Muscle of back (tissue), 11 donors: ENCODE data around the gene RPTOR. TPM values are rescaled to one million over a fixed set of nuclear protein-coding genes. Genes with fewer than 3 reads are reported as not detected.
"Not testable (repeated sequence)": the region's sequence is repeated elsewhere in the genome, so short reads cannot be mapped to it uniquely, and the experiment has no call there.

Experiments used
- DNase-seq, 3 donors: peaks; one replicate each; pipeline versions ENCODE4 v3.0.0 to v3.0.0-alpha.2; 2013
- polyA plus RNA-seq, 10 donors: library from polyadenylated mRNA; unstranded; fragments of 120-200 nt; gene quantifications; one replicate each; pipeline ENCODE4 v1.2.1, GENCODE V29; 2013; ENCODE audit not compliant: insufficient read length in 10 of 10

RPTOR gene
- polyA plus RNA-seq, 10 donors, result 18.8 to 24.3 (median 21.2) TPM

GRCh38 chr17:80538484-80538883 lies 6.2 kb upstream of the RPTOR start:
- no peak for DNase-seq

GRCh38 chr17:80539022-80539641 lies 5.5 kb upstream of the RPTOR start:
- DNase-seq, result peak in 2 of 3 donors; percentile 15 to 44

- no peak for DNase-seq
Measured at GRCh38 chr17:80545499-80545826, 825 bp downstream of the RPTOR start.

GRCh38 chr17:80546267-80546666 lies 1.6 kb downstream of the RPTOR start:
- no peak for DNase-seq

- no peak for DNase-seq
Measured at GRCh38 chr17:80552523-80552922, 7.9 kb downstream of the RPTOR start.

- no peak for DNase-seq
Measured at GRCh38 chr17:80555266-80555665, 10.6 kb downstream of the RPTOR start.

- no peak for DNase-seq
Measured at GRCh38 chr17:80558046-80558445, 13.4 kb downstream of the RPTOR start.

- no peak for DNase-seq
Measured at GRCh38 chr17:80559825-80560251, 15.2 kb downstream of the RPTOR start.

- DNase-seq, result no peak
Measured at GRCh38 chr17:80561541-80562114, 17.0 kb downstream of the RPTOR start.

- DNase-seq, result no peak
Measured at GRCh38 chr17:80564545-80564944, 19.9 kb downstream of the RPTOR start.

GRCh38 chr17:80565343-80566053 lies 20.9 kb downstream of the RPTOR start:
- no peak for DNase-seq

GRCh38 chr17:80566054-80566400 lies 21.4 kb downstream of the RPTOR start:
- no peak for DNase-seq

GRCh38 chr17:80568246-80568645 lies 23.6 kb downstream of the RPTOR start:
- no peak for DNase-seq

GRCh38 chr17:80569924-80570323 lies 25.3 kb downstream of the RPTOR start:
- DNase-seq, result no peak

GRCh38 chr17:80573701-80574100 lies 29.1 kb downstream of the RPTOR start:
- no peak for DNase-seq

- no peak for DNase-seq
Measured at GRCh38 chr17:80574496-80574895, 29.9 kb downstream of the RPTOR start.

- peak; percentile 59 to 77 (median 69) for DNase-seq
Measured at GRCh38 chr17:80575057-80575875, 30.6 kb downstream of the RPTOR start.

GRCh38 chr17:80577876-80578570 lies 33.4 kb downstream of the RPTOR start:
- no peak for DNase-seq

GRCh38 chr17:80578668-80579388 lies 34.2 kb downstream of the RPTOR start:
- not testable (repeated sequence) for DNase-seq

GRCh38 chr17:80582165-80582564 lies 37.5 kb downstream of the RPTOR start:
- DNase-seq, result no peak
